GM15510 (cell line): ENCODE data around the gene MRPS27.

Experiments
- POLR2A ChIP-seq: IDR thresholded peaks from 3 replicates; pipeline ENCODE4 v1.6.1; 2011; ENCODE audit warnings: borderline replicate concordance; ENCODE audit not compliant: insufficient read length; ENCODE audit errors: extremely low read depth

The MRPS27 gene

DNA sequence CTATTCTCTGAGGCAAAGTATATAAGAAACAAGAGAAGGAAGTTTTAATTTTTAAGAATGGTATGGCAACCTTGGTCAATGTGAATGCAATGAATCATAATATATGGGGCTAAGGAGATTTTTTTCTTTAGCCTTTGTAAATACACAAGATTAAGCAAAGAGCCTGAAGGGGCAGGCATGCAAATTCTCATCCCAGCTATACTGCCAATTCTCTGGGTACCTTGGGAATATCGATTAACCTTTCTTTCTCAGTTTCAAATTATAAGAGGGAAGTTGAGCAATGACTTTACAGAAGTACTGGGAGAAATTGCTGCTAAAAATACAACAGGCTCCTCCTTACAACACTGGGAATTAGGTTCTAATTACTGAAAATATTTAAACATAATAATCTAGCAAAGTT is 97.5 kb downstream of the MRPS27 start:
- no peak for TF ChIP-seq POLR2A

DNA sequence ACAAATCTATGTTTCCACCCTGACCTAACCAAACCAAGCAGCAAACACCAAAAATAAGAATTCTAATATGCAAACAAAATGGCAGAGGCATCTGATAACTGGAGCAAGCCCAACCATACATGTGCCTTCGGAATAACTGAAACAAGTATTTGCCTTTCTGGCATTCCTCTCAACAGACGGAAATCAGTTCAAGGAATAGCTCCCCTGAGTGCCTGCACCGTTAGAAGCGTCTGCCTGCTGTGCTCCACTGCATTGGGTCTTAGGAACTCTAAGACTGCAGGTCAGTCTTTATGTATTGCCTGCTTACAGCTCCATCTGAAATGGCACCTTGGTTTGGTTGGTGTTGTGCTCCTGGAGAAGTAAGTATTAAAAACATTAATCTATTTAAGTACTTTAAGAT is 98.5 kb downstream of the MRPS27 start:
- TF ChIP-seq POLR2A: no peak

GRCh38 chr5:72221099-72221498 is 98.9 kb downstream of the MRPS27 start:
- TF ChIP-seq POLR2A: no peak

DNA sequence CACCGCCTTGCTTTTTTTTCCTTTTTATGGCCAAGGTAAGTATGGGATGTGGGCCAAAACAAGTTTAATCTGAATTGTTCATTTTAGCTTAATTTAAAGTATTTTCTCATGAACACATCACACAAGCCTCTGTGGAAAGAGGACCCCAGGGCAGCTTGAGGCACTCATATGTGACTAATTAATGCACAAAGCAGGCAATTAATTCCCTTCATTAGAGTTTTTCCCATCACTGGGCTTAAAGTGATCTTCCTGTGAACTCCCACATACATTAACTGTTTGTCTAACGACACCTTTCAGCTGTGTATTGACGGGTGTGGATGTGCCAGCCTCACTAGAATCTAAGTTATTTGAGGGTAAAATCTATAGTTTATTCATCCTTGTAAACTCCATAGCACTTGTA is 103.3 kb downstream of the MRPS27 start:
- no peak for TF ChIP-seq POLR2A

- no peak for TF ChIP-seq POLR2A
Measured at GRCh38 chr5:72214168-72214567, 105.9 kb downstream of the MRPS27 start.

GRCh38 chr5:72213482-72213881 is 106.6 kb downstream of the MRPS27 start:
- no peak for TF ChIP-seq POLR2A

DNA sequence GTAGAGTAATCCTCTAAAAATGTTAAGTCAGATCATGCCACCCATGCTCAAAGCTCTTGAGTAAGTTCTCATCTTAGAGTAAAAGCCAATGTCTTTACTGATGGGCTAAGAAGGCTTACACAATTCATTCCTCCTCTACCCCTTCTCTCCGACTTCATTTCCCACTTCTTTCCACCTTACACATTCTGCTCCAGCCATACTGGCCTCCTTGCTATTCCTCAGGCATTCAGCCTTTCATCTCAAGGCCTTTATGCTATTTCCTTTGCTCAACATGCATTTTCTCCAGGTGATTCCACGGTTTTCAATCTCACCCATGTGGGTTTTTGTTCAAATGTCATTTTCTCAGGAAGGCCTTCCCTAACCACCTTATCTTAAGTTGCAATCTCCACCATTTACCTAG is 107.9 kb downstream of the MRPS27 start:
- TF ChIP-seq POLR2A: no peak

DNA sequence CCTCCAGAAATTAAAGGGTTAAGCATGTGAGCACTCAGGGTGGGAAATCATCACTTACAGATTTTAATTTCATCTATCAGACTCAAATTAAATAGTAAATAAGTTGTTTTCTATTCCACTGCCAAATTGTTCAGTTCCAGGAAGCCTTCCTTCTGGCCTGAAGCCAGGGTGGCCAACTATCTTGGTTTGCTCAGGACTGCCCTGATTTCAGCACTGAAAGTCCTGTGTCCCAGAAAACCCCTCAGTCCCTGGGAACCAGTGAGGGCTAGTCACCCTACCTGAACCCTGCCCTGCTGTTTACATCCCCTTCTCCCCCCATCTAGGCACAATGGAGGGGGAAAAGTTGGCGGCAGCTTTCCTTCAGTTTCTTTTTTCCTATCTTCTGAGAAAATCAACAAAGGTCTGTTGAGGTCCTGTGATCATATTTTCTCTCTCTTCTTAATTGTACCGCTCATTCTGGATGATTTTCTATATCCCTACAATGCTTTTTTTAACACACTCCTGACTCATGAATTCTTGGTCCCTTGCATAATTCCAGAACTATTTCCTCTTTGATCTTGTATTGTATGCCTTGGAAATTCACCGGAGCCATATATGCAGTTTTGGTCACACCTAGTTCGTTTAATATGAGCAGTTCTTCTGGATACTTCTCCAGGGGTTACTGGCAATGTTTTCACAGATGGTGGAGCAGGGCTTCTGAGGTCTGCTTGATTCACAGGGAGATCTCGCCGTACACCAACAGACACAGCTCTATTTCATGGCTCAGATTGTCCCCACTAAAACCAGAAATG is 109.0 kb downstream of the MRPS27 start:
- TF ChIP-seq POLR2A: no peak

DNA sequence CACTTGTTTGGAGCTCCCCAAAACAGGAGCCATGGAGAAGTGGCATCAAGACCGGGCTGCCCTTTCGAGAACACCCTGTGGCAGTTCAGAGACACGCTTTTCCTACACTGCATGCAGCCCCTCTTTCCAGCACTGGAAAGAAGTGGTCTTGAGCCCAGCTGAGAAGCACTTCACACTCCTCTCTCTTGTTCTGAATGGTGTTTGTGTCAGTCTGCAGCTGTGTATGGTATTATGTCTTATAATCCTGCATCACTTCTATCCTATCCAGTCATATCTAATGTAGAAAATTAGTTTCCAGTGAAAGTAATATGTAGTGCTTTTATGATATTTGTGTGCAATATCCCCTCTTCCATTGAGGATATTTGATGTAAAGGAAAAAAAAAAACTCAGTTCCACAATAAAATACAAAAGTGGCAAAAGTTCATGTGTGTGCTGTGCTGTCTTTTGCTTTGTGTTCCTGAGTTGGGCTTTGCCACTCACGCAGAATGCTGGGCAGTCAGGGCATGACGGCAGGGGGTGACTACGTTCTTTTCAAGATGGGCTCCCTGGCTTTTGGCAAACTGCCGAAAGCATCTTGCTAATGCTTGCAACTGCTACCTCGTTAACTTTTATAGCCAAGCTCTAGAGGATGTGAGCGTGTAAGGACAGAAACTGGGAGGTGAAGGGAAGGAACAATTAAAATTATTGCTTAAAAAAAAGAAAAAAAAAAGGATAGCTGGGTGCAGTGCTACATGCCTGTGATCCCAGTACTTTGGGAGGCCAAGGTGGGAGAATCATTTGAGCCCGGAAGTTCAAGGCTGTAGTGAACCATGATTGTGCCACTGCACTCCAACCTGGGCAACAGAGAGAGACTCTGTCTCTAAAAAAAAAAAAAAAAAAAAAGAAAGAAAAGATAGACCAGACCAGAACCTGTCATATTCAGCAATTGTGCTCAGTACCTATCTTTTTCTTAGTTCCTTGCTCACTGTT is 110.6 kb downstream of the MRPS27 start:
- no peak for TF ChIP-seq POLR2A

DNA sequence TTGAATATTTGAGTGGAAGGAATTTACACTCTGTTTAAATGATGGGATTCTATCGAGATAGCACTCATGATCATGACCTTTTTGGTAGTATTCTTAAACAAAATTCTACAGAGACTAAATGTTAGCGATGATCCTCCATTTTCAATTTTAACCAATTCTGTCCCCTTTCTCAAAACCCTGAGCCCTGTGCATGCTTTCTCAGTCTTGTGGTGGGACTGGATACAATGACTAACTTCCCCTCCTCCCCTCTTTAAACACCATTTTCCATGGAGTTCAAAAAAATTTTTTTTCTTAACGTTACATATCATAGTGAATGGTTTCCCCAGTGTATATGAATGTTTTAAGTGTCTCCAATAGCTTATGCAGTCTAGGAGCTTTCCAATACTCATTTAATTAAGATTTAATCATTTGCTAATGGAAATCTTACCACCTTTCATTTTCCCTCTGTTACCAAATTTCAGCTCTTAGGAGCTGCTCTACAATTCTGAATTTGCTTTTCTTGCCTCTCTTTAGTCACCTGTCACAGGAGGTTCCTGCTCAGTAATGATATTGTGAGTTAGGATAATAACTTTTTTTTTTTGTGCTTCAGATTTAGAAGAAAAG is 111.6 kb downstream of the MRPS27 start:
- no peak for TF ChIP-seq POLR2A

GRCh38 chr5:72206994-72207393 is 113.0 kb downstream of the MRPS27 start:
- TF ChIP-seq POLR2A: no peak

DNA sequence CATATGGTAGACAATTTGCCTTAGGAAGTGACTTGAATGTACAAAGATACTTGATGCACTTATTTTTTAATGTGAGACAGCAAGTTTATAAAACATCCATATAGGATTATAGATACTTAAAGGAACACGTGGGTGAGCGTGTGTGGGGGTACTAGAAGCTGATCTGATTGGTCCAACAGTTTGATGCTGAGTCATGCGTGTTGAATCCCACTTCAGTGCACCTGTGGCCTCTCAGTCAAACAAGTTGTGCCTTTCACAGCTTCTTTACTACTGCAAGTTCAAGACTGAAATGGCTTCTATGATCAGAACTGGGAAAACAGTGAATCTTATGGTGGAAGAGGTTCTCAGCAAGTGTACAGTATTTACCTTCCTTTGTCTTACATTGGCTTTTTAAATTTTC is 113.9 kb downstream of the MRPS27 start:
- no peak for TF ChIP-seq POLR2A

DNA sequence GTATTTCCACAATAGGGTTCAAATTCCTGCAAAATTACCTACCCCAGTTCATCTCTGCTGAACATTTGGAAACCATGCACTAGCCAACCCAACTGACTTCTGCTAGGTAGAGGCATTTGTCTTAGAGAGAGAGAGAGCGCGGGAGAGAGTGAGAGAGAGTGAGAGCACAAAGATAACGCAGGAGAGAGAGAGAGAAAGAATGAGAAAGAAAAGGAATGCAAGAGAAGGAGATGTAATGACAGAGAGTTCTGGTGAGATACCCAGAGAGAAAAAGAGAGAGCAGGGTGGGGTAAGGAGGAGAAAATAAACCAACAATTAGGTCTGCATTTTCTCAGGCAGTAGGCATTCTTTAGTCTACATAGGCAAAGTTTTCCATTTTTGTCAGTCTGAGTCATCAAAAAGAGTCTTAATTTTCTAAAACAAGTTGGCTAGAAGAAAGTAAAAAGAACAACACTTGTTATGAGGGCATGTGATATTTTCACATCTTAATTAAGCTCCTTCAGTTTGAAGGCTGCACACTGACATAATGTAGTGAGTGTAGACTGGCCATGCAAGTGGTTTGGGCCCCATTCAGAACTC is 114.5 kb downstream of the MRPS27 start:
- no peak for TF ChIP-seq POLR2A

GRCh38 chr5:72204946-72205345 is 115.1 kb downstream of the MRPS27 start:
- TF ChIP-seq POLR2A: no peak
